NK-92 (cell line): Measurements from ENCODE around the gene RCC2.

Experiments
- DNase-seq: peaks from one replicate; lab custom pipeline; 2025; ENCODE audit not compliant: unreplicated experiment; lab: John Stamatoyannopoulos, UW

Gene RCC2

GRCh38 chr1:17447501-17447992, 8.1 kb upstream of the RCC2 start:
- DNase-seq, result no peak

- DNase-seq, result no peak
Observed at GRCh38 chr1:17442841-17443240, 3.4 kb upstream of the RCC2 start.

- DNase-seq, result no peak
Observed at GRCh38 chr1:17441993-17442357, 2.5 kb upstream of the RCC2 start.

GRCh38 chr1:17441265-17441992, 2.0 kb upstream of the RCC2 start:
- no peak for DNase-seq

- DNase-seq, result no peak
Observed at GRCh38 chr1:17440827-17441168, 1.3 kb upstream of the RCC2 start.

- no peak for DNase-seq
Observed at GRCh38 chr1:17440074-17440826, 773 bp upstream of the RCC2 start.

- DNase-seq, result no peak
Observed at GRCh38 chr1:17438318-17439249, 893 bp downstream of the RCC2 start.

GRCh38 chr1:17437580-17438317, 1.7 kb downstream of the RCC2 start:
- DNase-seq, result no peak

GRCh38 chr1:17437260-17437579, 2.3 kb downstream of the RCC2 start:
- no peak for DNase-seq

GRCh38 chr1:17436380-17437174, 2.9 kb downstream of the RCC2 start:
- DNase-seq, result no peak

- DNase-seq, result no peak
Observed at GRCh38 chr1:17434601-17435000, 4.9 kb downstream of the RCC2 start.

GRCh38 chr1:17434016-17434415, 5.5 kb downstream of the RCC2 start:
- no peak for DNase-seq

- no peak for DNase-seq
Observed at GRCh38 chr1:17433261-17433660, 6.2 kb downstream of the RCC2 start.

- DNase-seq, result no peak
Observed at GRCh38 chr1:17432412-17432811, 7.1 kb downstream of the RCC2 start.

- no peak for DNase-seq
Observed at GRCh38 chr1:17429183-17429582, 10.3 kb downstream of the RCC2 start.

GRCh38 chr1:17427696-17428660, 11.5 kb downstream of the RCC2 start:
- DNase-seq, result no peak

GRCh38 chr1:17425806-17426600, 13.5 kb downstream of the RCC2 start:
- DNase-seq, result no peak

- DNase-seq, result no peak
Observed at GRCh38 chr1:17423781-17424245, 15.7 kb downstream of the RCC2 start.
